A549 (cell line): ENCODE data around the gene THADA. TPM values are rescaled to one million over a fixed set of nuclear protein-coding genes. Genes with fewer than 3 reads are reported as not detected.

ENCODE experiments used
- ATAC-seq, 2 experiments: fragments of 200-7000 bp in 1 of 2; fragments of >200 bp in 1 of 2; cut with Nextera tagmentation in 1 of 2; cut with Tn5 transposase in 1 of 2; 3 replicates each; pipeline versions ENCODE4 v1.8.0 to v1.9.1; 2018 to 2020; ENCODE audit warnings: mild to moderate bottlenecking in 1 of 2, moderate library complexity in 1 of 2
- CTCF ChIA-PET: fragments of 300-600 bp; sonication (Branson Sonifier 250); formaldehyde crosslinking; extraction: SDS; loops from one replicate; lab custom pipeline; 2021; ENCODE audit warnings: antibody characterized with exemption, inconsistent platforms; lab: Yijun Ruan, JAX
- POLR2A ChIA-PET: fragments of 350-600 bp; formaldehyde crosslinking; extraction: SDS; loops from one replicate; lab custom pipeline; 2021; ENCODE audit warnings: antibody characterized with exemption, inconsistent platforms; lab: Yijun Ruan, JAX
- DNase-seq, 2 experiments: peaks; one replicate each; pipeline versions ENCODE4 v3.0.0 to v3.0.0-alpha.2; 2011 to 2016; ENCODE audit warnings: low read depth in 1 of 2, low spot score in 1 of 2
- FAIRE-seq: peaks from 2 replicates; lab custom pipeline; 2011; peaks lifted over from hg19 to GRCh38; lab: Jason Lieb, UNC
- H3K27ac ChIP-seq, 2 experiments: fragments of >200 bp; sonication (Bioruptor Twin); formaldehyde crosslinking; 3 replicates each; pipeline ENCODE4 v1.5.1; 2016 to 2017
- H3K4me1 ChIP-seq: fragments of >200 bp; sonication (Bioruptor Twin); formaldehyde crosslinking; 3 replicates; pipeline ENCODE4 v1.6.1; 2016
- H3K4me2 ChIP-seq: fragments of >200 bp; sonication (Bioruptor Twin); formaldehyde crosslinking; 3 replicates; pipeline ENCODE4 v1.6.1; 2016
- H3K4me3 ChIP-seq: fragments of >200 bp; sonication (Bioruptor Twin); formaldehyde crosslinking; 3 replicates; pipeline ENCODE4 v1.5.1; 2016
- H3K9me3 ChIP-seq: fragments of >200 bp; sonication (Bioruptor Twin); formaldehyde crosslinking; 3 replicates; pipeline ENCODE4 v1.6.1; 2016
- ATOH8 ChIP-seq: fragments of 250-450 bp; sonication (Bioruptor Pico); IDR thresholded peaks from 2 replicates; pipeline ENCODE4 v1.5.0; 2020; ENCODE audit warnings: low read depth, mild to moderate bottlenecking, moderate library complexity
- CBX2 ChIP-seq: fragments of 200-600 bp; sonication (generic); IDR thresholded peaks from 2 replicates; pipeline ENCODE4 v1.6.1; 2016; ENCODE audit warnings: low read depth, mild to moderate bottlenecking, borderline replicate concordance
- CEBPB ChIP-seq, 2 experiments: fragments of >200 bp in 1 of 2; sonication (Bioruptor Twin) in 1 of 2; formaldehyde crosslinking in 1 of 2; IDR thresholded peaks; 2 replicates each; pipeline ENCODE4 v1.6.1; 2012 to 2016
- CHD4 ChIP-seq: fragments of 200-600 bp; sonication (generic); IDR thresholded peaks from 2 replicates; pipeline ENCODE4 v1.6.1; 2016; ENCODE audit warnings: antibody characterized with exemption, mild to moderate bottlenecking, borderline replicate concordance
- ELK1 ChIP-seq: fragments of 150-350 bp; IDR thresholded peaks from 2 replicates; pipeline ENCODE4 v1.6.1; 2014; ENCODE audit warnings: low read depth, mild to moderate bottlenecking, low read length
- EP300 ChIP-seq, 2 experiments: fragments of >200 bp; sonication (Bioruptor Twin); formaldehyde crosslinking; IDR thresholded peaks; 2 replicates in 1 of 2; 3 replicates in 1 of 2; pipeline ENCODE4 v1.6.1; 2016 to 2017
- FOXS1 ChIP-seq: fragments of 250-450 bp; sonication (Bioruptor Pico); IDR thresholded peaks from 2 replicates; pipeline ENCODE4 v1.5.0; 2020; ENCODE audit warnings: mild to moderate bottlenecking, moderate library complexity
- HDAC2 ChIP-seq: fragments of 200-600 bp; sonication (generic); IDR thresholded peaks from 2 replicates; pipeline ENCODE4 v1.6.1; 2016
- HMGXB4 ChIP-seq: fragments of 250-450 bp; sonication (Bioruptor Pico); IDR thresholded peaks from 2 replicates; pipeline ENCODE4 v1.5.0; 2021; ENCODE audit warnings: mild to moderate bottlenecking, moderate library complexity, borderline replicate concordance
- HOXB13 ChIP-seq: fragments of 250-450 bp; sonication (Bioruptor Pico); IDR thresholded peaks from 2 replicates; pipeline ENCODE4 v1.5.0; 2020; ENCODE audit warnings: low read depth, mild to moderate bottlenecking, moderate library complexity
- HOXB5 ChIP-seq: fragments of 250-450 bp; sonication (Bioruptor Pico); IDR thresholded peaks from 2 replicates; pipeline ENCODE4 v1.5.0; 2020; ENCODE audit warnings: mild to moderate bottlenecking, moderate library complexity
- JUN ChIP-seq, 2 experiments: fragments of >200 bp; sonication (Bioruptor Twin); formaldehyde crosslinking; IDR thresholded peaks; 2 replicates in 1 of 2; 3 replicates in 1 of 2; pipeline ENCODE4 v1.6.1; 2016 to 2017
- NPAS2 ChIP-seq: fragments of 250-450 bp; sonication (Bioruptor Pico); IDR thresholded peaks from 2 replicates; pipeline ENCODE4 v1.8.0; 2022; ENCODE audit warnings: mild to moderate bottlenecking, moderate library complexity, borderline replicate concordance
- NR3C1 ChIP-seq: fragments of >200 bp; sonication (Bioruptor Twin); formaldehyde crosslinking; IDR thresholded peaks from 3 replicates; pipeline ENCODE4 v1.6.1; 2017
- PBX3 ChIP-seq: IDR thresholded peaks from 2 replicates; pipeline ENCODE4 v1.6.1; 2012
- PHF8 ChIP-seq: fragments of 200-600 bp; sonication (generic); IDR thresholded peaks from 2 replicates; pipeline ENCODE4 v1.6.1; 2016; ENCODE audit warnings: low read depth, mild to moderate bottlenecking, antibody characterized with exemption, moderate library complexity, borderline replicate concordance
- RARB ChIP-seq: fragments of 250-450 bp; sonication (Bioruptor Pico); IDR thresholded peaks from 2 replicates; pipeline ENCODE4 v1.8.0; 2021; ENCODE audit warnings: mild to moderate bottlenecking, moderate library complexity
- RCOR1 ChIP-seq: fragments of 150-350 bp; IDR thresholded peaks from 2 replicates; pipeline ENCODE4 v1.6.1; 2014; ENCODE audit warnings: antibody characterized with exemption, low read length, low read depth
- RFX5 ChIP-seq: fragments of 450-650 bp; IDR thresholded peaks from 2 replicates; pipeline ENCODE4 v1.7.1; 2014; ENCODE audit warnings: antibody characterized with exemption, mild to moderate bottlenecking, moderate library complexity
- SMC3 ChIP-seq: fragments of >200 bp; sonication (Bioruptor Twin); formaldehyde crosslinking; IDR thresholded peaks from 3 replicates; pipeline ENCODE4 v1.6.1; 2018; ENCODE audit warnings: inconsistent platforms
- SREBF2 ChIP-seq: fragments of 450-650 bp; IDR thresholded peaks from 2 replicates; pipeline ENCODE4 v1.6.1; 2014; ENCODE audit warnings: mild to moderate bottlenecking, moderate library complexity
- TP53 ChIP-seq: fragments of 250-450 bp; sonication (Bioruptor Pico); IDR thresholded peaks from 2 replicates; pipeline ENCODE4 v1.5.0; 2021; ENCODE audit warnings: mild to moderate bottlenecking, moderate library complexity
- ZC3H11A ChIP-seq: fragments of 450-650 bp; IDR thresholded peaks from 2 replicates; pipeline ENCODE4 v1.6.1; 2014; ENCODE audit warnings: antibody characterized with exemption, mild to moderate bottlenecking
- ZFP36 ChIP-seq: fragments of 450-650 bp; IDR thresholded peaks from 2 replicates; pipeline ENCODE4 v1.6.1; 2014; ENCODE audit warnings: borderline replicate concordance; ENCODE audit not compliant: partially characterized antibody
- ZSCAN20 ChIP-seq: fragments of 250-450 bp; sonication (Bioruptor Pico); IDR thresholded peaks from 2 replicates; pipeline ENCODE4 v1.8.0; 2022; ENCODE audit warnings: mild to moderate bottlenecking, moderate library complexity
- WGBS: methylation state at CpG from one replicate; pipeline ENCODE4 v1.1.6; 2017; ENCODE audit errors: missing lambda C conversion rate; 5-methylcytosine and 5-hydroxymethylcytosine counted together
- polyA plus RNA-seq, 4 experiments: library from polyadenylated mRNA; depleted of rRNA in 3 of 4; stranded (reverse); fragments of >200 nt; fragmentation: RNase III in 1 of 4; extraction: RNeasy Plus Mini Kit Qiagen cat#74134 plus additional on column Dnase treatment in 1 of 4; gene quantifications; 2 replicates in 3 of 4; 3 replicates in 1 of 4; pipeline ENCODE4 v1.2.3, GENCODE V29; 2011 to 2017

THADA gene
- polyA plus RNA-seq, 2 of the 4 experiments (the other 2 are of a cell fraction) = 21.8 to 37.9 TPM

- no peak overlapping the region for H3K4me2 ChIP-seq
- POLR2A ChIA-PET = no interaction called here
- H3K4me3 ChIP-seq = no peak overlapping the region
- H3K27ac ChIP-seq = no peak overlapping the region
- DNase-seq (no peak), FAIRE-seq (no peak)
- H3K4me1 ChIP-seq = no peaks in the 10 kb centered on the region
- whole genome bisulfite sequencing = 86% methylated on average over 5 of the region's 5 CpGs
- H3K9me3 ChIP-seq = no peaks in the 10 kb centered on the region
- TF ChIP-seq SREBF2 = no peak
- TF ChIP-seq HOXB13 = no peak
- TF ChIP-seq PBX3 = no peak
- TF ChIP-seq HMGXB4 = no peak
- no peak for TF ChIP-seq SMC3
- TF ChIP-seq CEBPB (IDR thresholded peaks at IDR 0.05) = no peak
- no peak for TF ChIP-seq ZFP36
- no peak for TF ChIP-seq HDAC2
- no peak for TF ChIP-seq EP300 (IDR thresholded peaks at IDR 0.05)
- no peak for TF ChIP-seq NPAS2 (CRISPR knock-in tag)
- TF ChIP-seq CBX2 = no peak
- no peak for TF ChIP-seq FOXS1 (CRISPR knock-in tag)
- TF ChIP-seq, all 56 proteins: peak for 0
- ATAC-seq = no peak
- CTCF ChIA-PET = interaction anchor here (1.6 to 3.2 kb wide), 3 partner anchors 11 to 154 kb away, joined by 3 to 13 read pairs (median 10); no protein-coding TSS in a partner anchor
Measured at GRCh38 chr2:43329637-43330036, 266.2 kb downstream of the THADA start.

GRCh38 chr2:43328832-43329231, 267.0 kb downstream of the THADA start:
- POLR2A ChIA-PET = no interaction called here

More at GRCh38 chr2:43328832-43329231, 267.0 kb downstream of the THADA start:
- ATAC-seq (no peak), DNase-seq (no peak), FAIRE-seq (no peak)
- CTCF ChIA-PET = interaction anchor here (0.9 to 3.2 kb wide), 2 partner anchors 10 to 12 kb away, joined by 4 to 13 read pairs; no protein-coding TSS in a partner anchor
- Histone ChIP-seq H3K9me3 (no peaks in the 10 kb centered on the region), H3K4me2 (no peak overlapping the region), H3K4me3 (no peak overlapping the region), H3K4me1 (no peaks in the 10 kb centered on the region), H3K27ac (no peak overlapping the region)
- TF ChIP-seq JUN (IDR thresholded peaks at IDR 0.05) (no peak), ATOH8 (CRISPR knock-in tag) (no peak), ZC3H11A (no peak), TP53 (CRISPR knock-in tag) (no peak), RCOR1 (no peak), ZSCAN20 (no peak), HOXB5 (CRISPR knock-in tag) (no peak), ELK1 (no peak), RFX5 (no peak), NR3C1 (no peak), PHF8 (no peak), CHD4 (no peak), RARB (CRISPR knock-in tag) (no peak), ZFP36 (no peak)
- 96% methylated on average over 3 of the region's 3 CpGs for WGBS
